Measurements from ENCODE around the gene TRIM63. TPM values are rescaled to one million over a fixed set of nuclear protein-coding genes. Genes with fewer than 3 reads are reported as not detected.

TRIM63 gene
- total and polyA plus RNA-seq, 9 of the 15 experiments (the other 6 are each of a cell fraction or from before 2014, with no cell fraction given) = 0.08 to 0.57 (median 0.36) TPM

DNA sequence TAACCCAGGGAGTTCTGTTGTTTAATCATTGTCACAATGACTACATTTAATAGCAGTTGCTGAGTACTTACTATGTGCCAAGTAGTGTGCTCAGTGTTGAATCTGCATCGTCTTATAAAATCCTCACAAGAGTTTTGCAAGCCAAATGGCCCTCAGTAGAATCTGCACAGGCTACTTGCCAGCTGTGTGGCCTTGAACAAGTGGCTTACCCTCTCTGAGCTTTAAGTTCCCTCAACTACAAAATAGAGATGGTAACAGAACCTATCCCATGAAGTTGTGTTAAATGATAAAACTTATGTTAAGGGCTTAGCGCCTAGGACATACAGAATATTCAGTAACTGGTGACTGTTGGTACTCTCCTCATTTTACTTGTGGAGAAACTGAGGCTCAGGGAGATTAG, 12.4 kb downstream of the TRIM63 start:
- H3K4me1 ChIP-seq (replicated peaks in 1 of 2; ENCODE audit: control insufficient read depth in 2 of 2, insufficient read depth in 2 of 2, low read length in 2 of 2) = peaks cover 11 to 18% of the 10 kb centered on the region in 2 experiments; a peak in 4 of 5 replicates
- DNase-seq (ENCODE audit: extremely low read depth in 1 of 4, low spot score in 3 of 4) (no peak), ATAC-seq (no peak), FAIRE-seq (no peak)
- H3K4me3 ChIP-seq = no peak overlapping the region
- H3K27ac ChIP-seq (ENCODE audit: extremely low read depth, low read depth, low read length) = no peak overlapping the region
- no TSS peak for BruUV-seq (replicated peaks)
- TF ChIP-seq KDM1A (IDR thresholded peaks at IDR 0.05) = peak; percentile 29 to 57; a peak in 3 of 4 replicates
- peak; percentile 97 for TF ChIP-seq RBM25 (IDR thresholded peaks at IDR 0.05; ENCODE audit: low read depth, low read length, severe bottlenecking)
- TF ChIP-seq ZNF133 (CRISPR knock-in tag; IDR thresholded peaks at IDR 0.05) = no peak
- peak; percentile 85 for TF ChIP-seq ZFP36 (IDR thresholded peaks at IDR 0.05; ENCODE audit: low read depth, low read length, partially characterized antibody)
- TF ChIP-seq, protein P1, sequence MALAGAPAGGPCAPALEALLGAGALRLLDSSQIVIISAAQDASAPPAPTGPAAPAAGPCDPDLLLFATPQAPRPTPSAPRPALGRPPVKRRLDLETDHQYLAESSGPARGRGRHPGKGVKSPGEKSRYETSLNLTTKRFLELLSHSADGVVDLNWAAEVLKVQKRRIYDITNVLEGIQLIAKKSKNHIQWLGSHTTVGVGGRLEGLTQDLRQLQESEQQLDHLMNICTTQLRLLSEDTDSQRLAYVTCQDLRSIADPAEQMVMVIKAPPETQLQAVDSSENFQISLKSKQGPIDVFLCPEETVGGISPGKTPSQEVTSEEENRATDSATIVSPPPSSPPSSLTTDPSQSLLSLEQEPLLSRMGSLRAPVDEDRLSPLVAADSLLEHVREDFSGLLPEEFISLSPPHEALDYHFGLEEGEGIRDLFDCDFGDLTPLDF (CRISPR knock-in tag; IDR thresholded peaks at IDR 0.05) = no peak
- TF ChIP-seq ADNP (tag; IDR thresholded peaks at IDR 0.05) = peak; percentile 53; the same call in 1 of the 2 replicates
- no peak for TF ChIP-seq ZNF12 (CRISPR knock-in tag; IDR thresholded peaks at IDR 0.05)
- peak; percentile 86 for TF ChIP-seq BCOR (IDR thresholded peaks at IDR 0.05)
- no peaks in the 10 kb centered on the region for H4K20me1 ChIP-seq (replicated peaks; ENCODE audit: control insufficient read depth, insufficient read depth, low read length)
- H3K36me3 ChIP-seq (ENCODE audit: control insufficient read depth, insufficient read depth, low read length) = no peaks in the 10 kb centered on the region
- H3K9me3 ChIP-seq (replicated peaks; ENCODE audit: control insufficient read depth, insufficient read depth, low read depth, low read length) = no peaks in the 10 kb centered on the region
- H3K79me2 ChIP-seq (ENCODE audit: control insufficient read depth, insufficient read depth, low read length) = no peaks in the 10 kb centered on the region
- no peaks in the 10 kb centered on the region for H3K9me1 ChIP-seq (ENCODE audit: control insufficient read depth, insufficient read depth, low read length)
- 39% methylated on average over 2 of the region's 2 CpGs for WGBS (ENCODE audit: insufficient coverage, low coverage, missing lambda C conversion rate)
- no peak overlapping the region for H3K9ac ChIP-seq (ENCODE audit: insufficient read depth in 1 of 2, low read depth in 2 of 2, low read length in 2 of 2)
- H3K27me3 ChIP-seq (ENCODE audit: control insufficient read depth in 2 of 2, insufficient read depth in 2 of 2, low read length in 2 of 2) = no peaks in the 10 kb centered on the region
- CTCF ChIA-PET (ENCODE audit: low intra/inter-chr PET ratio) = interaction anchor here (0.6 kb wide), 1 partner anchor 596 kb away, joined by 3 read pairs; no protein-coding TSS in a partner anchor
- intact Hi-C loops (cut with micrococcal nuclease) = no loop called here
- in situ Hi-C loops (cut with MboI) = no loop called here
- H3K4me2 ChIP-seq (ENCODE audit: insufficient read depth, low read length) = no peak overlapping the region
- H2AFZ ChIP-seq (ENCODE audit: low read depth, low read length) = no peak overlapping the region
- POLR2A ChIA-PET = interaction anchor here (3.5 kb wide), 1 partner anchor 11 kb away, joined by 28 read pairs; the partner anchor contains the start of gene TRIM63
